Peyer's patch (tissue), 4 donors: Measurements from ENCODE around the gene OSTN. TPM values are rescaled to one million over a fixed set of nuclear protein-coding genes. Genes with fewer than 3 reads are reported as not detected.

Experiments used
- DNase-seq, 3 donors: peaks; one replicate each; pipeline ENCODE4 v3.0.0-alpha.2; 2017 to 2019
- H3K27ac ChIP-seq, 4 donors: fragments of 200-600 bp; sonication (generic); one replicate each; pipeline ENCODE4 v1.5.1; 2016 to 2019
- H3K27me3 ChIP-seq, 2 donors: fragments of 200-600 bp; sonication (generic); one replicate each; pipeline ENCODE4 v1.5.1; 2019
- H3K36me3 ChIP-seq, 3 donors: fragments of 200-600 bp; sonication (generic); one replicate each; pipeline ENCODE4 v1.5.1; 2016 to 2019
- H3K4me1 ChIP-seq, 4 donors: fragments of 200-600 bp; sonication (generic); one replicate each; pipeline ENCODE4 v1.5.1; 2016 to 2019
- H3K4me3 ChIP-seq, 4 donors: fragments of 200-600 bp; sonication (generic); 1 replicate in 3 of 4; 2 replicates in 1 of 4; pipeline ENCODE4 v1.5.1; 2016 to 2019; ENCODE audit warnings: mild to moderate bottlenecking in 1 of 4
- H3K9me3 ChIP-seq, 4 donors: fragments of 200-600 bp; sonication (generic); one replicate each; pipeline ENCODE4 v1.5.1; 2016 to 2019; ENCODE audit warnings: mild to moderate bottlenecking in 1 of 4
- POLR2A ChIP-seq, 2 donors: fragments of 450-650 bp; IDR thresholded peaks; one replicate each; pipeline ENCODE4 v1.5.1; 2017; ENCODE audit warnings: antibody characterized with exemption in 2 of 2, mild to moderate bottlenecking in 2 of 2, moderate library complexity in 2 of 2
- total RNA-seq, 4 donors: library from RNA; depleted of rRNA; stranded (reverse); fragments of >200 nt; gene quantifications; one replicate each; pipeline ENCODE4 v1.1.0, GENCODE V29; 2016
- TF ChIP-seq, protein P1 (sequence below), 6 experiments: fragments of 450-650 bp in 4 of 6; fragments of 200-600 bp in 2 of 6; sonication (generic) in 1 of 6; IDR thresholded peaks; one replicate each; pipeline ENCODE4 v1.5.1; 2017 to 2019; ENCODE audit warnings: antibody characterized with exemption in 6 of 6, mild to moderate bottlenecking in 3 of 6, moderate library complexity in 1 of 6

Gene OSTN
- total RNA-seq, 4 donors from 2014 or later: not detected

DNA sequence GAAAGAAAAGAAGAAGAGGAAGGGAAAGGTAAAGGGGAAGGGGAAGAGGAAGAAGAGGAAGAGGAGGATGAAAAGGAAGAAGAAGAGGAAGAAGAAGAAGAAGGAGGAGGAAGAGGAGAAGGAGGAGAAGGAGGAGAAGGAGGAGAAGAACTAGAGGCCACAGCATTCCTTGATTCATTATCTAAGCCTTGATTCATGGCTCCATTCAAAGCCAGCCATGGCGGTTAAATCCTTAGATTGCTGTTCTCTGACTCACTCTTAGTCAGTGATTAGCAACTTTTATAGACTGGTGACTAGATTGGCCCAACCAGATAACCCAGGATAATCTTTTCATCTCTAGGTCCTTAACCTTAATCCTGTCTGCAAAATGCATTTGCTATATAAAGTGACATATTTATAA is 47.6 kb downstream of the OSTN start:
- no peaks in the 10 kb centered on the region for H3K36me3 ChIP-seq
- no peak for TF ChIP-seq POLR2A (IDR thresholded peaks at IDR 0.05)
- TF ChIP-seq, protein P1, sequence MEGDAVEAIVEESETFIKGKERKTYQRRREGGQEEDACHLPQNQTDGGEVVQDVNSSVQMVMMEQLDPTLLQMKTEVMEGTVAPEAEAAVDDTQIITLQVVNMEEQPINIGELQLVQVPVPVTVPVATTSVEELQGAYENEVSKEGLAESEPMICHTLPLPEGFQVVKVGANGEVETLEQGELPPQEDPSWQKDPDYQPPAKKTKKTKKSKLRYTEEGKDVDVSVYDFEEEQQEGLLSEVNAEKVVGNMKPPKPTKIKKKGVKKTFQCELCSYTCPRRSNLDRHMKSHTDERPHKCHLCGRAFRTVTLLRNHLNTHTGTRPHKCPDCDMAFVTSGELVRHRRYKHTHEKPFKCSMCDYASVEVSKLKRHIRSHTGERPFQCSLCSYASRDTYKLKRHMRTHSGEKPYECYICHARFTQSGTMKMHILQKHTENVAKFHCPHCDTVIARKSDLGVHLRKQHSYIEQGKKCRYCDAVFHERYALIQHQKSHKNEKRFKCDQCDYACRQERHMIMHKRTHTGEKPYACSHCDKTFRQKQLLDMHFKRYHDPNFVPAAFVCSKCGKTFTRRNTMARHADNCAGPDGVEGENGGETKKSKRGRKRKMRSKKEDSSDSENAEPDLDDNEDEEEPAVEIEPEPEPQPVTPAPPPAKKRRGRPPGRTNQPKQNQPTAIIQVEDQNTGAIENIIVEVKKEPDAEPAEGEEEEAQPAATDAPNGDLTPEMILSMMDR (IDR thresholded peaks at IDR 0.05): no peak
- no peak overlapping the region for H3K4me3 ChIP-seq
- no peaks in the 10 kb centered on the region for H3K9me3 ChIP-seq
- no peaks in the 10 kb centered on the region for H3K4me1 ChIP-seq
- no peak for DNase-seq
- H3K27ac ChIP-seq: peak overlapping the region in 1 of 4 donors; percentile 61
- H3K27me3 ChIP-seq: no peaks in the 10 kb centered on the region

DNA sequence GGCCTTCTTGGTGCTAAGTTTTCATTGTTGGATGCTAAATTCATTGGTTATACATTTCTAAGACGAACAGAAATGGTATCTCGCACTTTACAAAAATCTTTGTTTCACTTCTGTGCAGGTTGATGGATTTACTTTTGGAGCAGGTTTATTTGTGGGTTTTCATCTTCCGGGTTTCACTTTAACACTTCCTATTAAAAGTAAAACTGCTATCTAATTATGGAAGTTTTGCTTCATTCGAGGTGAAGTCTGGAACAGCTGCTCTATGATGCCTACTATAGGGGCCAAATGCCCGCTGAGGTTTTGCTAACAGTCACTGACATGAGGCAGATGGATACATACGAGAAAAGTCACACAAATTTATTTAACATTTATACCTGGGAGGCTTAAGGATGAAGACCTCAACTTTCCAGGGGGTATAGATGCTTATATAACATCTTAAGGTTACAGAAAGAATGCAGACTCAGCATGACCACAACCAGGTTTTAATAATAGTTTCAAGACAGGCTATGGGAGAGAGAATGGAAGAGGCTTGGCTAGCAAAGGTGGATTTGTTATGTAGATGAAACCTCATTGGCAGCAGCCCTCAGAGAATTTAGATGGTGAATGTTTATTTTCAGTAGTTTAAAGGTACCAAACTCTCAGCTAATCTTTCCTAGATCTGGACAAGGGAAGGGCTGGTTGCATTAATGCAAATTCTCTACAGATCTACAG is 54.2 kb downstream of the OSTN start:
- Histone ChIP-seq H3K36me3 (no peaks in the 10 kb centered on the region), H3K27me3 (no peaks in the 10 kb centered on the region), H3K4me1 (no peaks in the 10 kb centered on the region), H3K4me3 (no peak overlapping the region), H3K27ac (peak overlapping the region in 2 of 4 donors; percentile 61 to 62), H3K9me3 (no peaks in the 10 kb centered on the region)
- TF ChIP-seq, protein P1 (IDR thresholded peaks at IDR 0.05): no peak
- no peak for TF ChIP-seq POLR2A (IDR thresholded peaks at IDR 0.05)
- DNase-seq: no peak

DNA sequence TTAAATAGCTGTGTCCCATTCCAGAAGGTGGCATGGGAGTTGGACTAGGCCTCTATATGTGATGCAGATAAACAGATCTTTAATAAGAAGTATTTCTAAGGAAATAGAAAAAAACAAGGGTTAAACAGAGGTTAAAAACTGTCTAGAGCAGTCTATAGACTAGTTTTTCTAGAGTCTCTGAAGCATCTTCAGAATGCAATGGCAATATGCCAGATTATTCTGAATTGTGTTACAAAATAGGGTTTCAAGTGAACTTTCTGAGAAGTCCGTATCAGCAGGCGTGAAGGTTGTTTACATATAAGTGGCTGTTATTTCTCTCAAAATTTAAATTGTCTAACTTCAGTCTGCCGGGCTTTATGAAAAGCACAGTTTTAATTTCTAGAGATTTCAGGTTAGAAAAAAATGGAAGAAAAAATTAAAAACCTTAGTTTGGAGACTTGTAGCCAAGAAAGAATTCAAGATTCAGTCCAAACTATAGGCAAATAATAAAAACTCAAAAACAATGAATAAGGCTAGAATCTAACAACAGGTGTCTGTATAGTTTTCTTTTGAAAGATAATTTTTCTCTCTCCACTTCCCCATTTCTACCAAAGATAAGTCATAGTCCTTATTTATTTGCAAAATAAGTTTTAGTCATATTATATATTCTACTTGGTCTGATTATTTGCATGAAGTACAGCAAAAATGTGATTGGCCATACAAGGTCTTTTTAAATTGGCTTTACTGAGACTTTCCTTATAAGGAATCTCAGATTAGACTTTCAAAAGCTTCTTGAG is 55.2 kb downstream of the OSTN start:
- no peaks in the 10 kb centered on the region for H3K9me3 ChIP-seq
- no peak overlapping the region for H3K4me3 ChIP-seq
- no peaks in the 10 kb centered on the region for H3K4me1 ChIP-seq
- no peaks in the 10 kb centered on the region for H3K27me3 ChIP-seq
- peak overlapping the region in 1 of 4 donors; percentile 62 for H3K27ac ChIP-seq
- no peak for DNase-seq
- no peak for TF ChIP-seq POLR2A (IDR thresholded peaks at IDR 0.05)
- TF ChIP-seq, protein P1 (IDR thresholded peaks at IDR 0.05): no peak
- H3K36me3 ChIP-seq: no peaks in the 10 kb centered on the region

DNA sequence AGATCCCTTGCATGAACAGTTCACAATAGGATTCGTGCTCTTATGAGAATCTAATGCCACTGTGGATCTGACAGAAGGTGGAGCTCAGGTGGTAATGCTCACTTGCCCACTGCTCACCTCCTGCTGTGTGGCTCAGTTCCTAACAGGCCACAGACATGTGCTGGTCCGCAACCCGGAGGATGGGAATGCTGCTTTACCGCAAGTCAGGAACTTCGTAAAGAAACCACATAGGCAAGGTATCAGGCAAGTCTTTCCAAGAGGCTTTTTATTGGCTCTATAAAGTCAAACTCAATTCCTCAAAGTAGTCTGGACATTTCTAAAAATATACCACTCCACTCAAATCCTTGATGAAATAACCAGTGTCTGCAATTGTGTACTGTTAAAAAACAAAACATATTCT is 56.1 kb downstream of the OSTN start:
- H3K4me1 ChIP-seq: no peaks in the 10 kb centered on the region
- no peak overlapping the region for H3K4me3 ChIP-seq
- H3K36me3 ChIP-seq: no peaks in the 10 kb centered on the region
- no peaks in the 10 kb centered on the region for H3K9me3 ChIP-seq
- H3K27me3 ChIP-seq: no peaks in the 10 kb centered on the region
- TF ChIP-seq POLR2A (IDR thresholded peaks at IDR 0.05): no peak
- peak overlapping the region in 1 of 4 donors; percentile 33 for H3K27ac ChIP-seq
- DNase-seq: no peak

DNA sequence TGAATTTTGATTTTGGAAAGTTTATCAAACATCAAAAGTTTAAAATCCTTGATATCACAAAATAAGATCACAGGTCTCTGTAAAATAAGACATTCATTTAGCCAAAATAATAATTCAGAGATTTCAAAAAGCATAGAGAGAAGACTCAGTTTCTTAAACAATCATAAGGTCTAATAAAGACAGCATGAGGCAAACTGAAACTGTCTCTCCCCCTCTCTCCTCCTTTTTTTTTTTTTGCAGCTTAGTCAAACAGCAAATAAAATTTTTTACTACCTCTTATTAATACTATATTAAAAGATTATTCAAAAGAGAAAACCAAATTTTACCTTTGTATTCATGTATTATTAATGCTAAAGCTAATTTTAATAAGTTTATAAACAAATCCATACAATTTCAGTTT is 57.4 kb downstream of the OSTN start:
- Histone ChIP-seq H3K27me3 (no peaks in the 10 kb centered on the region), H3K27ac (peak overlapping the region in 1 of 4 donors; percentile 12), H3K9me3 (no peaks in the 10 kb centered on the region), H3K36me3 (no peaks in the 10 kb centered on the region), H3K4me3 (no peak overlapping the region), H3K4me1 (no peaks in the 10 kb centered on the region)
- DNase-seq: no peak
- TF ChIP-seq, protein P1 (IDR thresholded peaks at IDR 0.05): no peak
- TF ChIP-seq POLR2A (IDR thresholded peaks at IDR 0.05): no peak

DNA sequence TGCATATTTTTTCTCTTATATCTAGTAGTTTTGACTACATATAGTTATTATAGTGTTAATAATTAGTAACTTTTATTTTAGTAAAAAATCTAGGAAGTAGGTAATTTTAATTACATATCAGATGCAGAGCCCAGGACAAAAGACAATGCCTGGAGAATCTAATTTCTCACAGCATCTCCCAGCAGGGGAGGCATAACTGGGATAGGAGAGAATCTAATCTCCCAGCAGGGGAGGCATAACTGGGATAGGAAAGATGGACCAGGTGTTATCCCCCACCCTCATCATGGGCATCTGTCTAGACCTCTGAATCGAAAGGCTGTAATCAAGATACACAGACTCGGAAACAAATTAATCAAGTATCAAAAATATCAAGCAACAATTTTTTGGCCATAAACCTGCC is 58.2 kb downstream of the OSTN start:
- Histone ChIP-seq H3K4me1 (no peaks in the 10 kb centered on the region), H3K27me3 (no peaks in the 10 kb centered on the region), H3K4me3 (no peak overlapping the region), H3K9me3 (no peaks in the 10 kb centered on the region), H3K36me3 (no peaks in the 10 kb centered on the region), H3K27ac (peak overlapping the region in 1 of 4 donors; percentile 1)
- no peak for DNase-seq
- TF ChIP-seq, protein P1 (IDR thresholded peaks at IDR 0.05): no peak
- no peak for TF ChIP-seq POLR2A (IDR thresholded peaks at IDR 0.05)
